Upper lobe of left lung (tissue), 6 donors: ENCODE data around the gene DPYSL3. TPM values are rescaled to one million over a fixed set of nuclear protein-coding genes. Genes with fewer than 3 reads are reported as not detected.

Experiments used
- ATAC-seq, 2 donors: fragments of 200-7000 bp; cut with Tn5 transposase; one replicate each; pipeline ENCODE4 v1.9.1; 2022; ENCODE audit warnings: mild to moderate bottlenecking in 2 of 2, moderate library complexity in 2 of 2; ENCODE audit not compliant: low FRiP score in 2 of 2
- DNase-seq, 2 donors: peaks; one replicate each; pipeline ENCODE4 v3.0.0-alpha.2; 2019 to 2020
- H3K27ac ChIP-seq, 4 donors: fragments of 200-600 bp; sonication (generic); one replicate each; pipeline ENCODE4 v1.5.1; 2016 to 2019
- H3K27me3 ChIP-seq, 4 donors: fragments of 200-600 bp; sonication (generic); one replicate each; pipeline ENCODE4 v1.5.1; 2017 to 2019
- H3K36me3 ChIP-seq, 4 donors: fragments of 200-600 bp; sonication (generic); one replicate each; pipeline ENCODE4 v1.5.1; 2016 to 2019
- H3K4me1 ChIP-seq, 4 donors: fragments of 200-600 bp; sonication (generic); one replicate each; pipeline ENCODE4 v1.5.1; 2018 to 2019
- H3K4me3 ChIP-seq, 4 donors: fragments of 200-600 bp; sonication (generic); one replicate each; pipeline ENCODE4 v1.5.1; 2017 to 2019; ENCODE audit warnings: mild to moderate bottlenecking in 2 of 4, moderate library complexity in 1 of 4
- H3K9me3 ChIP-seq, 4 donors: fragments of 200-600 bp; sonication (generic); one replicate each; pipeline ENCODE4 v1.5.1; 2018 to 2019
- EP300 ChIP-seq, 4 donors: sonication (generic); formaldehyde crosslinking; IDR thresholded peaks; one replicate each; pipeline ENCODE4 v1.5.1; 2017; ENCODE audit warnings: antibody characterized with exemption in 4 of 4, control low read depth in 2 of 4
- POLR2A ChIP-seq, 4 donors: fragments of 450-650 bp; IDR thresholded peaks; one replicate each; pipeline ENCODE4 v1.5.1; 2016 to 2017; ENCODE audit warnings: antibody characterized with exemption in 4 of 4, mild to moderate bottlenecking in 2 of 4
- POLR2AphosphoS5 ChIP-seq, 2 donors: sonication (generic); formaldehyde crosslinking; IDR thresholded peaks; one replicate each; pipeline ENCODE4 v1.5.1; 2017; ENCODE audit warnings: antibody characterized with exemption in 2 of 2
- WGBS, 2 donors: methylation state at CpG; one replicate each; pipeline ENCODE4 v1.1.5; 2017 to 2018; 5-methylcytosine and 5-hydroxymethylcytosine counted together
- total RNA-seq, 6 donors: library from RNA; depleted of rRNA in 4 of 6; stranded (reverse); fragments of >200 nt in 4 of 6; gene quantifications; one replicate each; pipeline versions ENCODE4 v1.1.0 to v1.2.1, GENCODE V29; 2016 to 2021
- TF ChIP-seq, protein P1 (sequence below), 6 experiments: fragments of 450-650 bp in 4 of 6; fragments of 200-600 bp in 2 of 6; sonication (generic) in 2 of 6; IDR thresholded peaks; one replicate each; pipeline ENCODE4 v1.5.1; 2016 to 2019; ENCODE audit warnings: antibody characterized with exemption in 6 of 6
- donor health status: DM: no; HTN: no; CAD: no; lungs with moderate emphysema.
- donor health status: DM: no; HTN: yes; CAD: no; lungs with severe emphysema.

The DPYSL3 gene
- total RNA-seq, 6 donors from 2014 or later: 24.4 to 85.1 (median 40.6) TPM

- TF ChIP-seq EP300 (IDR thresholded peaks at IDR 0.05): no peak
- no peak for TF ChIP-seq POLR2AphosphoS5 (IDR thresholded peaks at IDR 0.05)
- no peak for TF ChIP-seq POLR2A (IDR thresholded peaks at IDR 0.05)
- TF ChIP-seq, protein P1, sequence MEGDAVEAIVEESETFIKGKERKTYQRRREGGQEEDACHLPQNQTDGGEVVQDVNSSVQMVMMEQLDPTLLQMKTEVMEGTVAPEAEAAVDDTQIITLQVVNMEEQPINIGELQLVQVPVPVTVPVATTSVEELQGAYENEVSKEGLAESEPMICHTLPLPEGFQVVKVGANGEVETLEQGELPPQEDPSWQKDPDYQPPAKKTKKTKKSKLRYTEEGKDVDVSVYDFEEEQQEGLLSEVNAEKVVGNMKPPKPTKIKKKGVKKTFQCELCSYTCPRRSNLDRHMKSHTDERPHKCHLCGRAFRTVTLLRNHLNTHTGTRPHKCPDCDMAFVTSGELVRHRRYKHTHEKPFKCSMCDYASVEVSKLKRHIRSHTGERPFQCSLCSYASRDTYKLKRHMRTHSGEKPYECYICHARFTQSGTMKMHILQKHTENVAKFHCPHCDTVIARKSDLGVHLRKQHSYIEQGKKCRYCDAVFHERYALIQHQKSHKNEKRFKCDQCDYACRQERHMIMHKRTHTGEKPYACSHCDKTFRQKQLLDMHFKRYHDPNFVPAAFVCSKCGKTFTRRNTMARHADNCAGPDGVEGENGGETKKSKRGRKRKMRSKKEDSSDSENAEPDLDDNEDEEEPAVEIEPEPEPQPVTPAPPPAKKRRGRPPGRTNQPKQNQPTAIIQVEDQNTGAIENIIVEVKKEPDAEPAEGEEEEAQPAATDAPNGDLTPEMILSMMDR (IDR thresholded peaks at IDR 0.05): no peak
- H3K4me1 ChIP-seq: no peaks in the 10 kb centered on the region
- no peaks in the 10 kb centered on the region for H3K27me3 ChIP-seq
- no peak overlapping the region for H3K27ac ChIP-seq
- H3K36me3 ChIP-seq: no peaks in the 10 kb centered on the region
- ATAC-seq (no peak), DNase-seq (no peak)
- 80 to 83% methylated on average over 4 of the region's 4 CpGs for WGBS, 2 donors
- H3K4me3 ChIP-seq: no peak overlapping the region
- no peaks in the 10 kb centered on the region for H3K9me3 ChIP-seq
Measured at GRCh38 chr5:147523069-147523468, 13.2 kb upstream of the DPYSL3 start.

- Histone ChIP-seq H3K4me1 (no peaks in the 10 kb centered on the region), H3K4me3 (no peak overlapping the region), H3K9me3 (no peaks in the 10 kb centered on the region), H3K27me3 (no peaks in the 10 kb centered on the region), H3K36me3 (no peaks in the 10 kb centered on the region), H3K27ac (no peak overlapping the region)
- DNase-seq (no peak), ATAC-seq (no peak)
- 54 to 72% methylated on average over 3 of the region's 3 CpGs for WGBS, 2 donors
- no peak for TF ChIP-seq EP300 (IDR thresholded peaks at IDR 0.05)
- TF ChIP-seq, protein P1 (IDR thresholded peaks at IDR 0.05): no peak
- no peak for TF ChIP-seq POLR2A (IDR thresholded peaks at IDR 0.05)
- TF ChIP-seq POLR2AphosphoS5 (IDR thresholded peaks at IDR 0.05): no peak
Measured at GRCh38 chr5:147522435-147522834, 12.6 kb upstream of the DPYSL3 start.

DNA sequence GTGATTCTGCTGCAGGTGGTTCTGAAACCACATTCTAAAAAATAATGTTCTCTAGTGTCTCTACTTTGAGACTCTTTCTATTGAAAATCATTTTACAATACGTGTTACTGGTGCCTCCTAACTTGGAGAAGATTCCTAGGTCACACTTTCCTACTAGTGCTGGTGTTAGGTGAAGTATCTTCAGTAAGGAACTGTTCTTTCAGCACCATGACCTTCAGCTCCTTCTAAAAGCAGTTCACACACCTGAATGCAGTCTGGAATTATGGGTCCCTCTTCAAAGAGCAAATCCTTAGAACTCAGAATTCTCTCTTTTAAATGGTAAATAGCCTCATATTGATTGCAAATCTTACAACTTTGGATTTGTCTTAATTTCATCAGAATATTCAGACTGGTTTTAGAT lies 10.6 kb upstream of the DPYSL3 start:
- WGBS, 2 donors: 65 to 68% methylated on average over 1 of the region's 1 CpG

DNA sequence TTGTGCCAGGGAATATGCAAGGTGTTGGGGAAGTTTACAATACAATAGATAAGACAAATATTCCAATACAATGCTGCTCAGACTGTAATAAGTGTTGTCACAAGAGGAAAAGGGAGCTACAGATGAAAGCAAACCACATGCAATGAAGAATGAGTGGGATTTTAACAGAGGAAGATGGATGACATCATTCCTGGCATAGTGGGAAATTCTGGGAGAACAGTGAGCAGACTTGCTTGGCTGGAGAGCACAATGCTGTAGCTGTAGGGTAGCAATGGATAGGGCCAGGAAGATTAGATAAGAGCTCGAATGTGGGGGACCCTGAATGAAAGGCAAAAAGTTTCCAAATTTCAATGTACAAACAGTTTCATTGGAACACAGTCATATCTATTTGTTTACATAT lies 9.5 kb upstream of the DPYSL3 start:
- ATAC-seq (no peak), DNase-seq (no peak)
- no peaks in the 10 kb centered on the region for H3K4me1 ChIP-seq
- no peak overlapping the region for H3K27ac ChIP-seq
- H3K9me3 ChIP-seq: no peaks in the 10 kb centered on the region
- TF ChIP-seq POLR2A (IDR thresholded peaks at IDR 0.05): no peak
- TF ChIP-seq EP300 (IDR thresholded peaks at IDR 0.05): no peak
- TF ChIP-seq POLR2AphosphoS5 (IDR thresholded peaks at IDR 0.05): no peak
- TF ChIP-seq, protein P1 (IDR thresholded peaks at IDR 0.05): no peak
- H3K4me3 ChIP-seq: no peak overlapping the region
- H3K36me3 ChIP-seq: no peaks in the 10 kb centered on the region
- 32% methylated on average over 1 of the region's 1 CpG for WGBS, 2 donors
- H3K27me3 ChIP-seq: no peaks in the 10 kb centered on the region

More for the DNA sequence above, 10.6 kb upstream of the DPYSL3 start:
- Histone ChIP-seq H3K9me3 (no peaks in the 10 kb centered on the region), H3K4me3 (no peak overlapping the region), H3K4me1 (no peaks in the 10 kb centered on the region), H3K27me3 (no peaks in the 10 kb centered on the region), H3K36me3 (no peaks in the 10 kb centered on the region), H3K27ac (no peak overlapping the region)
- ATAC-seq: no peak
- TF ChIP-seq POLR2A (IDR thresholded peaks at IDR 0.05) (no peak), EP300 (IDR thresholded peaks at IDR 0.05) (no peak), POLR2AphosphoS5 (IDR thresholded peaks at IDR 0.05) (no peak)
- TF ChIP-seq, protein P1 (IDR thresholded peaks at IDR 0.05): no peak
- DNase-seq: no peak

DNA sequence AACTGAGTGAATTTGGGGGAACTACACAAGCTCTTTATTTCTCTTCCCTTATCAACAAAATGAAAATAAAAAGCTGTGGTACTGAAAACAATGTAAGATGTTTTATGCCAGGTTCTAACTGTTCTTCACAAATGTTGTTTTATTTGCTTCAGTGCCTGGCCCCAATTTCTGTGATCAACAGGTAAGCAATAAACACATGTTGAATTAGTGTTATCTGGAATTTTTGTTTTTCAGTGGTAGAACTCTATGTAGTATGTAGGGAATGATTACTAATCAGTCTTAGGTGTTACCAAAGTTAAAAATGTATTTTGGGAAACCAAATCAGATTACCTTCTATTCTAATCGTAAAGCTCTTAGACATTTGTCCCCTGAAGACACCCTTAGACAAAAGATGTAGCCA lies 7.5 kb upstream of the DPYSL3 start:
- Histone ChIP-seq H3K27ac (no peak overlapping the region), H3K27me3 (no peaks in the 10 kb centered on the region), H3K9me3 (no peaks in the 10 kb centered on the region), H3K4me3 (no peak overlapping the region), H3K36me3 (no peaks in the 10 kb centered on the region), H3K4me1 (no peaks in the 10 kb centered on the region)
- DNase-seq (no peak), ATAC-seq (no peak)
- WGBS, 2 donors: 90 to 94% methylated on average over 1 of the region's 1 CpG
- TF ChIP-seq POLR2AphosphoS5 (IDR thresholded peaks at IDR 0.05): no peak
- TF ChIP-seq POLR2A (IDR thresholded peaks at IDR 0.05): no peak
- TF ChIP-seq, protein P1 (IDR thresholded peaks at IDR 0.05): no peak
- TF ChIP-seq EP300 (IDR thresholded peaks at IDR 0.05): no peak
